SIG-M5 treated with dmso at 0.1 percent for 504 hours (cell line): Measurements from ENCODE around the gene NAT9.

Experiments used
- DNase-seq: peaks from one replicate; lab custom pipeline; 2025; ENCODE audit not compliant: unreplicated experiment; lab: John Stamatoyannopoulos, UW

NAT9 gene

DNA sequence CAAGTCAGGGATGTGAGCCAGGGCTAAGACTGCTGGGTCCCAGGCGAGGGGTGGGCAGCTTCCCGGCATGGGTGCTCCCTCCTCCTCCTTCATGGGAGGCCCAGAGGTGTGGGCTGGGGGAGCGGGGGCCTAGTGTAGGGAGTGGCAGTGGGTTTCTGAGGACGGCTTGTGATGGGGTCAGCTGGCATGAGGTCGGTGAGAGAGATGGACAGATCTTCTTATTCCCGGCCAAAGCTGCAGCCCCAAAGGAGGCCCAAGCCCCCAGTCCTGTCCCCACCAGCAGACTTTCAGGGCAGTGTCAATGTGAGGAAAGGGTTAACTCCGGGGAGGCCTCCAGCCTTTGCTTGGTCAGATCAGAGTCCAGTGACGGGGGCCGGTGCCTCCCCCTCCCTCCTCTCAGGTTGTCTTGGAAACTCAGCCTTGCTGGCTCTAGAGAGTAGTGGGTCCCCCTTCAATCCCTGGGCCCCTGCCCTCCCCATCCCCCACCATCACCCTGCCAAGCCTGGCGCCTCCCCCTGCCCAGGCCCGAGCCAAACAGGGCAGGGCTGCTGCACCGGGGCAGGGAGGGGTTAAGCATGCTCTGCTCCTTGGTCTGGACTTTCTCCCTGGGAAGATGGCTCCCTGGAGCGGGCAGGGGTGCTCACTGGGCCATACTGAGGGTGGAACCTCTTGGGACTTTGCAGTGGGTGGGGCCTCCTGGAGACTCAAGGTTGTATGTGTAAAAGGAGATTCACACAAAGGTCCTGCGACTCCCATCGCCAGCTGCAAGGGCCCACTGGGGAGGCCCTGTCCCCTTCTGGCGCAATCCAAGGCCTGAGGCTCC is 12.4 kb downstream of the NAT9 start:
- no peak for DNase-seq

DNA sequence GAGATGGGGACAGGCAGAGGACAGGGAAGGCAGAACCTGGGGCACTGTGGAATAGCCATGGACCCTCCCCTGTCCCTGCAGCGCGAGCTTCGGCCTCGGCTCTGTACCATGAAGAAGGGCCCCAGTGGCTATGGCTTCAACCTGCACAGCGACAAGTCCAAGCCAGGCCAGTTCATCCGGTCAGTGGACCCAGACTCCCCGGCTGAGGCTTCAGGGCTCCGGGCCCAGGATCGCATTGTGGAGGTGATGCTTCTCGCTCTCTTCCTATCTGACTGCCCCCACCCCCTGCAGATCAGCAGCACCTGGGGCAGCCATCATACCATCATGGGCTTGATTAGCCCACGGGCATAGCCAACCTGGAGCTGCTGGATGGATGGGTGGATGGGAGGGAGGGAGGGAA is 14.2 kb downstream of the NAT9 start:
- no peak for DNase-seq

GRCh38 chr17:74761419-74761818 is 14.7 kb downstream of the NAT9 start:
- DNase-seq: no peak

DNA sequence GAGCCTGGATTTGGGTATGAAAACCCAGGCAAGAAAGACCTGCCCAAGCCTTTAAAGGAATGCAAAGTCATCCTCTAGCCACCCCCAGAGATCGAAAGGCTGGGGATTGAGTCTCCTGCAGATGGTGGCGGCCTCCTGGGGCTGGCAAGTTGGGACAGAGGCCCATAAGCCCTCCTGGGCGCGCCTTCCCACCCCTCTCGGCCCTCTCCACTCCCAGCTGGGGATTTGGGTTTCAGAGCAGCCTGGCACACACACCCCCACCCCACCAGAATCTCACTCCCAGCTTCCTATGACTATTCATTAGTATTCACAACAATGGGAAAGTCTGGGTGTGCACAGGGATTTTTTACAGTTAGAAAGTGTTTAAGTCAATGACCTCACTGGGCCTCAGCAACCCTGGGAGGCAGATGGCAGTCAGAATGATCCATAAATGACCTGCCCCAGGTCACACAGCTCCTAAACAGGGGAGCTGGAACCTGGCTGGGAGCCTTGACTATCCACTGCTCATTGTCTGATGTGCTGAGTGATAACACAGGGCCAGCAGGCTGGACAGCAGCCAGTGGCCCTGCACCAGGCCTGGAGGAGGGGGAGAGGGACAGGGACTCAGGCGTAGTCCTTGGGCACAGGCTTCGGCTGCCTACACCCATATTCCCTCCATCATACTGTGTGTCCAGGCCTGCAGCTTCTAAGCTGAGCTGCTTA is 15.6 kb downstream of the NAT9 start:
- no peak for DNase-seq

DNA sequence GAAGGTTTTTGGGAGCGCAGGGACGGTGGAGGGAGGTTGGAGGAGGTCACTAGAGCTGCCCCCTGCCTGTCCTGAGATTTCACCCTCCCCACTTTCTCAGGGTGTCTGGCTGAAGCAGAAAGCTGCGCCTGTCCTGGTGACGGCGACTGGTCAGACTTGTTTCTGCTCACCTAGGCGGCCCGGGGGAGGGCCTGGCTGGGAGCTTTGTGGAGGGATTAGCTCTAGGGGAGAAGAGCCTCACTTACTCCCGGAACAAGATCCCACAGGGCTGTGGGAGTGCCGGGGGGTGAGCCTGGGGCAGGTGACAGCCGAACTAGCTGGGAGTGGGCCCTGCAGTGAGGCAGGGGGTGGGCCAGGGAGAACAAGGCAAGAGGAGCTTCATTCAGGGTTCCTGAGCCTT is 16.2 kb downstream of the NAT9 start:
- DNase-seq: peak; percentile 38

DNA sequence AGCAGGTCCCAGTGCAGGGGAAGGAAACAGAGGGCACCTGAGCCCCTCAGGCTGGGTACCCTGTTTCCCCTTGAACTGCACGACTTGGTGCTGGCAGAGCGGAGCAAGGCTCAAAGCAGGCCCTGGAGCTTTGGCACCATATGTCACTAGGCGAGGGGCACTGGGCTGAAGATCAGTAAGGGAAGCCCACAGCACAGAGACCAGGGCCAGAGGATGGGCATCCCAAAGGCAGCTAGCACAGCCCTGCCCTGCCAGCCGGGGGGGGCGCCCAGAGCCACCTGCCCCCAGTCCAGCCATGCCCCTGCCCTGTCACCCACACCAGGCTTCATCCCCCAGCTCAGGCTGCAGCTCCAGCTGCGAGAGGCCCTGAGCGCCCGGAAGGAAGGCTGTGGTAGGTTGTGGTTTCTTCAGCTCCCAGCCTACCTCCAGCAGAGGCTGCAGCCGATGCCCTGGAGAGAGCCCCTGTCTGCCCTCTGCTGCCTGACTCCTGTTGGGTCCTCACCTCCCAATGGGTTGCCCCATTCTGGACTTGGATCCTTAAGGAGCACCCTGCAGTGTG is 16.8 kb downstream of the NAT9 start:
- DNase-seq: peak; percentile 49

DNA sequence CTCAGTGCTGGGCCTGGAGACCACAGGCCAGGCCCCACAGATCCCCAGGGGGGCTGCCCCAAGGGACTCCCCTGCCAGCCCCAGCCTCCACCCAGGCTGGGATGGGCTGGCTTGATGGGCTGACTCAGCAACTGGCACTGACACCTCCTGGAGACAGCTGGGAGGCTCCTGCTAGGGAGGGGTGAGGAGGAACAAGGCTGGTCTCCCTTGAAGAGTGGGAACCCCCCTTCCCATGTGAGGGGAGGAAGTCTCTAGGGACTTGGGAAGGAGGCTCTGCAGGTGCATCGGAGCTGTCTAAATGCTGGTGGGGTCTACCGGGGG is 17.3 kb downstream of the NAT9 start:
- peak; percentile 23 for DNase-seq

DNA sequence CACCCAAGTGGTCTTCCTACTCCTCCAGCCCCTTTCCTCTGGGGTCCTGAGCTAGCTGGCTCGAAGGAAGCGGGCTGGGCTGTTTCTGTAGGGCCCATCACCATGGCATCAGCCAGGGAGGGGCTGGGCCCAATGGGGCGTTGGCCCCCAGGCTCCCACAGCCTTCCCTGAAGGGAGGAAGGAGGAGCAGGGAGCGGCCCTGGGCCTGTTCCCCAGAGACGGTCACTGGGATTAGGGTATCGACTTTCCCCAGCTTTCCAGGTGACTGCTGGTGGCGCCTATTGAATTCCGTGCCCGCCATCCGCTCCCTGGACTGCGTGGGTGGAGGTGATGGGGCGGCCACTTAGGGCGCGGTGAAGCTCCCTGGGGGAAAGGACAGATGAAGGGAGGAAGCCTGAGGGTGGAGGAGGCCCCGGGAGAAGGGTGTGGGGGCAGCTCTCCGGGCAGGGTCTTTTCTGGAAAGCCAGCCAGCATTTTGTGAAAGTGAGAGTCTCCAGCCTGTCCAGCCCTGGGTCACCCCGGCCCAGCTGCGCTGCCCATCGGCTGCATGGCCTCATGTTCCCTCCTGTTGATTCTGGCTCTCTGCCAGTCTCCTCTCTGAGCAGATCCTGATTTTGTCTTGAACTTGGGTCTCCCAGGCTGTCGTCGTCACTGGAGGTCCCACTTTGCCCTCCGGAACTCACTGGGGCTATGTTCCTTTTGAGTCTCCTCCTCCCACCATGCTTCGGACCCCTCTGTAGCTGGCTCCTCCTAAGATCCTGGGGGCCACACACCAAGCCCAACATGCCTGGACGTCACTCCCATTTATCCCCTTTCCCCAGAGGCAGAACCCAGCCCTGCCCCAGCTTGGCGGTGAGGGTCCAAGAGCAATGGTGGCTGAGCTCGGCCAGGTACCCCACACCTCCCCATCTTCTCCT is 18.0 kb downstream of the NAT9 start:
- no peak for DNase-seq

DNA sequence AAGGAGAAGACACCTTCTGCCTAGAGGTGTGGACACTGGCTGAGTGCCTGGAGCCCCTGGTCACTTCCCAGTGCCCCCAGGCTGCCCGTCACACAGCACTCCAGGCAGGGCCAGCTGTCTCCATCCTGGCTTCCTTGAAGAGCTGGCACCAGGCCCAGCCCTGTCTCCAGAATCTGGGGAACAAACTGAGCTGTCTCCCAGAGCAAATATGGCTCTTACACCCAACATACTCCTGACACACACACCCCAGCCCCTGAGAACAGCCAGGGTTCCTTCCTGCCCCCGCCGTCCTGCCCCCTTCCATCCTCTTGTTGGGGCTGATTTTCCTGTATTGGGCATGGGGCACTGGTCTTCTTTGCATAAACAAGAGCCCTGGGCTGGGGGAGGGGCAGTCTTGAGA is 18.6 kb downstream of the NAT9 start:
- DNase-seq: no peak

DNA sequence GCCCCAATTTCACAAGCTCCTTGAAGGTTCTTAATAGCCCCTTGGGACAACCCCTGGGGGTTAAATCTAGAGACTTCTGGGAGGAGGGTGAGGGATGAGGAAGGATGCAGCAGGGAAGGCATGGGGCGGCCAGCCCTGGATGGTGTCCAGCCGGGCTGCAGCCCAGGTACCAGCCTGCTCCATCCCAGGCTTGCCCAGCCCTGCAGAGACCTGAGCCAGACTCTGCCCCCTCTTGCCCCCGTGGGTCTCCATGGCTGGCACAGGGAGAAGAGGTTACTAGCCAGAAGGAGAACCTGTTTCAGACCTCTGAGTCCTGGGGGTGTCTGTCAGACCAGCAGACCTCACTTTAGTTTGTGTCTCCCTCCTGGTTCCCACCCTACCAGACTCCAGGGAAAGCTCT is 19.3 kb downstream of the NAT9 start:
- no peak for DNase-seq

DNA sequence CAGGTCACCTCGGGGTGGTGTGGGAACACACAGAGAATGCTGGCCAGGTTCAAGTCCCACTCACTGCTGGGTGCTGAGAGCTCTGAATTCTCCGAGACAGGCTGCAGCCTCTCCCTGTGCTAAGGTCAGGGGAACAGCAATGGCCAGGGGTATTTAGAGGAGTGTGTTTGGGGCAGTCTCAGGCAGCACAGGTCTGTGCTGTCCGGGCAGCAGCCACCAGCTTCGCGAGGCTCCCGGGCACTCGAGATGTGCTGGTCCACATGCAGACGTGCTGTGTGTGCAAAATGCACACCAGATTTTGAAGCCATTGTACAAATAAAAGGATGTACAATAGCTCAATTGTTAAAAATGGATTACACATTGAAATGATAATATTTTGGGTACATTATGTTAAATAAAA is 20.6 kb downstream of the NAT9 start:
- DNase-seq: no peak

DNA sequence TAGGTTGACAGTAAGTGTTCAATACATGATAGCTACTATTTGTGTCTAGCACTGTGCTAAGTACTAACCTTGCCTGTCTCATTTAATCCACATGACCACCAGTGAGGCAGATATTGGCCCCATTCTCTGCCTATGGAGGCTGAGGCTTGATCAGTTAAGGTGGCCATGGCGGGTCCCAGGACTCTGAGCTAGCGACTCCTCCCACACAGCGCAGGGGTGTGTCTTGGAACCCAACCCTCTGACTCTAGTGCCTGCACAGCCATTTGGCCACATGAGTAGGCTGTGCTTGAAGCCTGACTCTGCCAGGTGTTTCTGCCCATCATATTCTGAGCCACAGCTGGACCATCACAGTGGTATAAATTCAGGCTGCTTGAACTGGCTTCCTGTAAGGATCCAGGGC is 21.3 kb downstream of the NAT9 start:
- no peak for DNase-seq

DNA sequence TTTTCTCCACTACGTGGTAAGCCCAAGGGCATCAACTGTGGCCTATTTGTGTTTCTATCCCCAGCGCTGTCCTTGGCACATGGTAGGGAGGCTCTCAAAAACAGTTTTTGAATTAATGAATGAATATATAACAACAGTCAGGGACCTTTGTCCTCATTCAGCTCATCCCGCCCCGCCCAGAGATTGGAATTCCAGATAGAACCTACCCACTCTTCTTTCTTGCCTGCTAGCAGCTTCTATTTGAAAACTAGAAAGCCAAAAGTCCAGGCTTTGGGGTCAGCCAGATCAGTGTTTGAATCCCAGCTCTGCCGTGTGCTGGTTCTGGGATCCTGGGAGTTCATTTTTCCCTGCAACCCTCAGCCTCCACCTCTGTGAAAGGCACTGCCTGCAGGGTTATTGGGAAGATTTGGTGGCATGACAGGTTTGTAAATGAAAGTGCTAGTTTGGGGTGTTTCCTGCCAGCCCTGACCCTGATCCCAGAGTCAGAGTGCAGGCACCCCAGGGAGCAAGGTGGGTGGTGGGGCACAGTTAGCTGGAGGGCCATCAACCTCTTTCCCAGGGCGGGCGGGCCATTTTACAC is 23.2 kb downstream of the NAT9 start:
- DNase-seq: no peak

DNA sequence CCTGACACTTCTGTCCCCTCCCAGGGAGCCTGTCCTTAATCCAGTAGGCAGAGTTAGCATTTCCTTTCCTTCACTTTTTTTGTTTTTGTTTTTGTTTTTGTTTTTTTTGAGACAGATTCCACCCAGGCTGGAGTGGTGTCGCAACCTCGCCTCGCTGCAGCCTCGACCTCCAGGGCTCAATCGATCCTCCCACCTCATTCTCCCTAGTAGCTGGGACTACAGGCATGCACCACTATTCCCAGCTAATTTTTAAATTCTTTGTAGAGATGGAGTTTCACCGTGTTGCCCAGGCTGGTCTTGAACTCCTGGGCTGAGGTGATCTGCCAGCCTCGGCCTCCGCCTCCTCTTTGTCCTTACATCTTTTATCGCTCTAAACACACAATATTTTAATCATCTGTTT is 23.7 kb downstream of the NAT9 start:
- DNase-seq: no peak

DNA sequence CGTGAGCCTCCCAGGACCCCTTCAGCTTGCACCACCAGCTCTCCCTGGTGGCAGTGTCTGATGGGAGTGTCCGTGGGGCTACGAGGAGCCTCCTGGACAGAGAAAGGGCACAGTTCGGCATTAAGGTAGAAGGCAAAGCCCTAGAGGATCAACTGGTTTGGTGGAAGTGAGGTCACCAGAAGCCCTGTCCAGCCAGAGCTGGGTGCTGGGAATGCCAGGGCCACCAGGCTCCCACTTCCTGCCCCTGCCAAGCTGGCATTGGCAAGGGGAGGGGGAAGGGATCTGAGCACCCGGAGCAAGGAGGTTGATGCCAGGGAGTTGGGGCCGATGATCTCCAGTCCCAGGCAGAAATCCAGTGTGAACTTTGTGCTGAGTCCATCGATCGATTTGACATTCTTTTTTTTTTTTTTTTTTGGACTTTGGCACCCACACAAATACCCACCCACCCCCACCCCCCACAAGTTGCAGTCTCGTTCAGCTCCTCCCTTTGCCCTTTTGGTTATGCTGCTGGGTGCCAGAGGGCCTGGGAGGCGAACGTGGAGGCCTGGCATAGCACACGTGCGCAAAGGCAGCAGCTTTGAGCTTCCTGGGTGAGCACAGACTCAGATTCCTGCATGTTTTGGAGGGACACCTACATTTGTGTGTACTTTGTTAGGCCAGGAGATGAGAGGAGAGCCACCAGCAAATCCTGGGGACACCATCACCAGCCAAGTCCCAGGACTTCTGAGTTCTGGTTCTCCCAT is 25.6 kb downstream of the NAT9 start:
- DNase-seq: no peak

GRCh38 chr17:74750039-74750326 is 26.2 kb downstream of the NAT9 start:
- DNase-seq: no peak

- DNase-seq: peak; percentile 31
These were observed 26.7 kb downstream of the NAT9 start for GRCh38 chr17:74749279-74750038.

DNA sequence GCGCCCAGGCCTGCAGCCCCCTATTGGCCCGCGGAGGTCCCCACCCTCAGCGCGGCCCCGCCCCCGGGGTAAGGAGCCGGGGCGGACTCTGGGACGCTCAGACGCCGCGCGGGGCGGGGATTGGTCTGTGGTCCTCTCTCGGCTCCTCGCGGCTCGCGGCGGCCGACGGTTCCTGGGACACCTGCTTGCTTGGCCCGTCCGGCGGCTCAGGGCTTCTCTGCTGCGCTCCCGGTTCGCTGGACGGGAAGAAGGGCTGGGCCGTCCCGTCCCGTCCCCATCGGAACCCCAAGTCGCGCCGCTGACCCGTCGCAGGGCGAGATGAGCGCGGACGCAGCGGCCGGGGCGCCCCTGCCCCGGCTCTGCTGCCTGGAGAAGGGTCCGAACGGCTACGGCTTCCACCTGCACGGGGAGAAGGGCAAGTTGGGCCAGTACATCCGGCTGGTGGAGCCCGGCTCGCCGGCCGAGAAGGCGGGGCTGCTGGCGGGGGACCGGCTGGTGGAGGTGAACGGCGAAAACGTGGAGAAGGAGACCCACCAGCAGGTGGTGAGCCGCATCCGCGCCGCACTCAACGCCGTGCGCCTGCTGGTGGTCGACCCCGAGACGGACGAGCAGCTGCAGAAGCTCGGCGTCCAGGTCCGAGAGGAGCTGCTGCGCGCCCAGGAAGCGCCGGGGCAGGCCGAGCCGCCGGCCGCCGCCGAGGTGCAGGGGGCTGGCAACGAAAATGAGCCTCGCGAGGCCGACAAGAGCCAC is 27.4 kb downstream of the NAT9 start, which contains the start of gene NHERF1:
NHERF1 (plus strand) TSS at position 100 of the 750 bp plus-strand sequence; CDS start at position 319, 219 bp downstream.
- DNase-seq: peak; percentile 93

DNA sequence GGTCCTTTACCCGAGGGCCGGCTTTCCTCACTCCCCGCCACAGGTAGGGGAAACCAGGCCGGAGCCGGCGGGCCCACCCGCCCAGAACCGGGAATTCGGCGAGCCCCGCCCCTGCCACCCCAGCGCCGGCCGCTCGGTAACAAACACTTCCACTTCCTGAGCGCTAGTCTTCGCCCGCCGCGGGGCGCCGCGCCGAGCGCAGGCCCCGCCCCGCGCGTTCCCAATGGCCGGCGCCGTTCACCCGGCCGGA is 27.9 kb downstream of the NAT9 start:
- DNase-seq: no peak
